Kidney epithelial cell (primary cell): ENCODE measurements around the gene CENPK. TPM values are rescaled to one million over a fixed set of nuclear protein-coding genes. Genes with fewer than 3 reads are reported as not detected.

ENCODE experiments used
- DNase-seq: peaks from one replicate; pipeline ENCODE4 v3.0.0-alpha.2; 2010; ENCODE audit warnings: low read depth
- H3K27me3 ChIP-seq: 2 replicates; pipeline ENCODE4 v1.6.0; 2011; ENCODE audit warnings: low read length; ENCODE audit not compliant: control insufficient read depth, insufficient read depth
- H3K36me3 ChIP-seq: 2 replicates; pipeline ENCODE4 v1.5.1; 2011; ENCODE audit warnings: low read length; ENCODE audit not compliant: control insufficient read depth, insufficient read depth
- H3K4me3 ChIP-seq: 2 replicates; pipeline ENCODE4 v1.5.1; 2011; ENCODE audit warnings: low read depth, mild to moderate bottlenecking, control low read depth, low read length
- CTCF ChIP-seq: IDR thresholded peaks from 2 replicates; pipeline ENCODE4 v1.5.1; 2011; ENCODE audit warnings: mild to moderate bottlenecking, moderate library complexity, low read length, control low read depth, inconsistent platforms; ENCODE audit not compliant: insufficient read depth, poor library complexity, severe bottlenecking
- total RNA-seq: library from RNA; depleted of rRNA; stranded (reverse); fragments of >200 nt; gene quantifications from 2 replicates; pipeline ENCODE4 v1.2.3, GENCODE V29; 2015

Gene CENPK
- total RNA-seq, 1 donor from 2014 or later = 18.4 TPM

GRCh38 chr5:65553941-65554340, 9.0 kb downstream of the CENPK start:
- TF ChIP-seq CTCF = no peak
- no peaks in the 10 kb centered on the region for H3K27me3 ChIP-seq
- no peak overlapping the region for H3K4me3 ChIP-seq
- H3K36me3 ChIP-seq = no peaks in the 10 kb centered on the region
- no peak for DNase-seq

- Histone ChIP-seq H3K4me3 (no peak overlapping the region), H3K36me3 (no peaks in the 10 kb centered on the region), H3K27me3 (no peaks in the 10 kb centered on the region)
- no peak for TF ChIP-seq CTCF
- no peak for DNase-seq
Measured at GRCh38 chr5:65548281-65548680, 14.7 kb downstream of the CENPK start.

- TF ChIP-seq CTCF = no peak
Measured at GRCh38 chr5:65546141-65546540, 16.8 kb downstream of the CENPK start.

GRCh38 chr5:65544473-65544872, 18.5 kb downstream of the CENPK start:
- no peaks in the 10 kb centered on the region for H3K27me3 ChIP-seq
- no peaks in the 10 kb centered on the region for H3K36me3 ChIP-seq
- DNase-seq = no peak
- no peak overlapping the region for H3K4me3 ChIP-seq
- no peak for TF ChIP-seq CTCF

More at GRCh38 chr5:65546141-65546540, 16.8 kb downstream of the CENPK start:
- Histone ChIP-seq H3K36me3 (no peaks in the 10 kb centered on the region), H3K4me3 (no peak overlapping the region), H3K27me3 (no peaks in the 10 kb centered on the region)
- DNase-seq = no peak

- Histone ChIP-seq H3K36me3 (no peaks in the 10 kb centered on the region), H3K27me3 (no peaks in the 10 kb centered on the region), H3K4me3 (no peak overlapping the region)
- TF ChIP-seq CTCF = no peak
- no peak for DNase-seq
Measured at GRCh38 chr5:65539827-65540226, 23.1 kb downstream of the CENPK start.

GRCh38 chr5:65535529-65535987, 27.4 kb downstream of the CENPK start:
- H3K27me3 ChIP-seq = no peaks in the 10 kb centered on the region
- no peaks in the 10 kb centered on the region for H3K36me3 ChIP-seq
- no peak for TF ChIP-seq CTCF
- no peak for DNase-seq
- H3K4me3 ChIP-seq = no peak overlapping the region
